ENCODE data around the gene TUBGCP4.

Gene TUBGCP4

GRCh38 chr15:43433661-43434303 is 62.9 kb downstream of the TUBGCP4 start:
- DNase-seq (ENCODE audit: low read depth): no peak
- no peak for TF ChIP-seq CTCF (IDR thresholded peaks at IDR 0.05; ENCODE audit: control insufficient read depth, insufficient read depth, low read depth, low read length, missing control alignments)
- H3K4me3 ChIP-seq (ENCODE audit: control insufficient read depth, low read depth, low read length): no peak overlapping the region

GRCh38 chr15:43434446-43434845 is 63.5 kb downstream of the TUBGCP4 start:
- DNase-seq (ENCODE audit: low read depth): no peak
- no peak overlapping the region for H3K4me3 ChIP-seq (ENCODE audit: control insufficient read depth, low read depth, low read length)
- no peak for TF ChIP-seq CTCF (IDR thresholded peaks at IDR 0.05; ENCODE audit: control insufficient read depth, insufficient read depth, low read depth, low read length, missing control alignments)

- no peak overlapping the region for H3K4me3 ChIP-seq (ENCODE audit: control insufficient read depth, low read depth, low read length)
- DNase-seq (ENCODE audit: low read depth): no peak
- TF ChIP-seq CTCF (IDR thresholded peaks at IDR 0.05; ENCODE audit: control insufficient read depth, insufficient read depth, low read depth, low read length, missing control alignments): no peak
Measured at GRCh38 chr15:43436395-43436794, 65.5 kb downstream of the TUBGCP4 start.

- TF ChIP-seq CTCF (IDR thresholded peaks at IDR 0.05; ENCODE audit: control insufficient read depth, insufficient read depth, low read depth, low read length, missing control alignments): no peak
- no peak for DNase-seq (ENCODE audit: low read depth)
- no peak overlapping the region for H3K4me3 ChIP-seq (ENCODE audit: control insufficient read depth, low read depth, low read length)
Measured at GRCh38 chr15:43439268-43439667, 68.4 kb downstream of the TUBGCP4 start.

- DNase-seq (ENCODE audit: low read depth): peak; percentile 95
- no peak overlapping the region for H3K4me3 ChIP-seq (ENCODE audit: control insufficient read depth, low read depth, low read length)
Measured at GRCh38 chr15:43440721-43441281, 69.9 kb downstream of the TUBGCP4 start.

GRCh38 chr15:43441316-43441715 is 70.4 kb downstream of the TUBGCP4 start:
- TF ChIP-seq CTCF (IDR thresholded peaks at IDR 0.05; ENCODE audit: control insufficient read depth, insufficient read depth, low read depth, low read length, missing control alignments): no peak
- no peak overlapping the region for H3K4me3 ChIP-seq (ENCODE audit: control insufficient read depth, low read depth, low read length)
- DNase-seq (ENCODE audit: low read depth): no peak

More at GRCh38 chr15:43440721-43441281, 69.9 kb downstream of the TUBGCP4 start:
- peak; percentile 57 for TF ChIP-seq CTCF (IDR thresholded peaks at IDR 0.05; ENCODE audit: control insufficient read depth, insufficient read depth, low read depth, low read length, missing control alignments)

Measured in AG09309 (cell line).